ENCODE measurements around the gene MAML2. TPM values are rescaled to one million over a fixed set of nuclear protein-coding genes. Genes with fewer than 3 reads are reported as not detected.
A peak's percentile ranks its signal among the peaks of the same experiment; 100 is the strongest.

The MAML2 gene
- total and polyA plus RNA-seq, 8 donors = 1.3 to 22.8 (median 12.1) TPM

DNA sequence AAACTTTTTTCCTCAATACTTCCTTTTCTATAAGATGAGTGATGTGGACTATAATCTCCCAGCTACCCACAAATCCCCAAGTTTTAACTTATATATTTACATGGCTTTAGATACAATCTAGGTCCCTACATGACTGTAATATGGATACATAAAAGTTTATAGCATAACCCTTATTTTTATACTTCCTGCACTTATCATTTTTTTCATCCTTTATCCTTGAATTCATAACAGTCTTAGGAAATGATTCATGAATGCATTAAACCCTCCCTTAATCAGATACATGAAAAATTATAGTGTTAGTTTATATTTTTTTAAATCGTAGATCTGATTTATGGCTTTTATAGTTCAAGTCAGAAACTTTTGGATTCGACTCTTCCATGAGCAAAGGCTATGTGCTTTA is 195.8 kb downstream of the MAML2 start:
- 80 to 90% (median 85%) methylated on average over 2 of the region's 2 CpGs for WGBS, 5 donors
- intact Hi-C loops (cut with DNase I; ENCODE audit: low total_unique reads) = no loop called here

DNA sequence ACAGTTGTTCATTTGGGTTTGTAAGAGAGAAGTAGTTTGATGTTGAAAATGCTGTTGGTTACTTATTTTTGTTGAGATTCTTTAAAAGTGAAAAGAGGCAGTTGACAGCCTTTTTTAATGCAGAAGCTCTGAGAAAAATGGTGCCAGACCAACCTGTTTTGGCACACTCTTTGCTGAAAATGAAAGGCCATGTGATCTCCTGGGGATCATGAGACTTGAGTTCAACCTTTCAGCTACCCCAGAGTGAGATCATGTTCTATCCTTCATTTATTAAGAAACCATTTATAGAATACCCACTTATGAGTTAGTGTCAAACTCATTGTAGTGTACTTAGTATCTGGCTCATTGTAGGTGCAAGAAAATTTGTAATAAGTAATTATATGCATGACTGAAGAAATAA is 196.2 kb downstream of the MAML2 start:
- TF ChIP-seq POLR2AphosphoS5 (IDR thresholded peaks at IDR 0.05) (no peak), POLR2A (IDR thresholded peaks at IDR 0.05) (no peak), EP300 (IDR thresholded peaks at IDR 0.05) (no peak)
- TF ChIP-seq, protein P1, sequence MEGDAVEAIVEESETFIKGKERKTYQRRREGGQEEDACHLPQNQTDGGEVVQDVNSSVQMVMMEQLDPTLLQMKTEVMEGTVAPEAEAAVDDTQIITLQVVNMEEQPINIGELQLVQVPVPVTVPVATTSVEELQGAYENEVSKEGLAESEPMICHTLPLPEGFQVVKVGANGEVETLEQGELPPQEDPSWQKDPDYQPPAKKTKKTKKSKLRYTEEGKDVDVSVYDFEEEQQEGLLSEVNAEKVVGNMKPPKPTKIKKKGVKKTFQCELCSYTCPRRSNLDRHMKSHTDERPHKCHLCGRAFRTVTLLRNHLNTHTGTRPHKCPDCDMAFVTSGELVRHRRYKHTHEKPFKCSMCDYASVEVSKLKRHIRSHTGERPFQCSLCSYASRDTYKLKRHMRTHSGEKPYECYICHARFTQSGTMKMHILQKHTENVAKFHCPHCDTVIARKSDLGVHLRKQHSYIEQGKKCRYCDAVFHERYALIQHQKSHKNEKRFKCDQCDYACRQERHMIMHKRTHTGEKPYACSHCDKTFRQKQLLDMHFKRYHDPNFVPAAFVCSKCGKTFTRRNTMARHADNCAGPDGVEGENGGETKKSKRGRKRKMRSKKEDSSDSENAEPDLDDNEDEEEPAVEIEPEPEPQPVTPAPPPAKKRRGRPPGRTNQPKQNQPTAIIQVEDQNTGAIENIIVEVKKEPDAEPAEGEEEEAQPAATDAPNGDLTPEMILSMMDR (IDR thresholded peaks at IDR 0.05) = no peak
- intact Hi-C loops (cut with DNase I; ENCODE audit: low total_unique reads) = no loop called here
- peaks cover 0 to 9% (median 3%) of the 10 kb centered on the region in 4 donors for H3K4me1 ChIP-seq

More for the DNA sequence above, 195.8 kb downstream of the MAML2 start:
- Histone ChIP-seq H3K27ac (no peak overlapping the region), H3K4me3 (no peak overlapping the region), H3K36me3 (no peaks in the 10 kb centered on the region), H3K27me3 (no peaks in the 10 kb centered on the region), H3K4me1 (peaks cover 0 to 9% (median 3%) of the 10 kb centered on the region in 4 donors), H3K9me3 (no peaks in the 10 kb centered on the region)
- TF ChIP-seq EP300 (IDR thresholded peaks at IDR 0.05) (no peak), POLR2A (IDR thresholded peaks at IDR 0.05) (no peak), POLR2AphosphoS5 (IDR thresholded peaks at IDR 0.05) (no peak)
- TF ChIP-seq, protein P1 (IDR thresholded peaks at IDR 0.05) = no peak
- no peak for DNase-seq

DNA sequence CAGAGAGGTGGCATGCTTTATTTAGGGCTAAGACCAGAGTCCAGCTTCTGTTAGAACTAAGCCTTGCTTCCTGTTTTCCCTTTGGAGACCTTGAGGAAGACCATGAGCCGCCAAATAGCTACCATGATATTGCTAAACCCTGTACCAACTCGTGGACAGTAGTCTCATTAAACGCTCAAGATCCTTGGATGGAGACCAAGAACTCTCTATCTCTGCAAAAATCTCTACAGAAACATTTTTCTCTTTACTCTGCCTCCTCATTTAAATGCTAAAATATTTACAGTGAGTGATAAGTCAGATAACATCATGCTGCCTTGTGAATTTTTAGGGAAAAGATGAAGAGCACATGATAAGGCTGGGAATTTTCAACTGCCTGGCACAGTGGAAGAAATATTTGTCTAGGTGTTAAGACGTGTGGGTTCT is 197.8 kb downstream of the MAML2 start:
- no peak for TF ChIP-seq POLR2AphosphoS5 (IDR thresholded peaks at IDR 0.05)
- H3K9me3 ChIP-seq = no peaks in the 10 kb centered on the region
- H3K27me3 ChIP-seq = no peaks in the 10 kb centered on the region
- peaks cover 0 to 9% (median 3%) of the 10 kb centered on the region in 4 donors for H3K4me1 ChIP-seq
- H3K27ac ChIP-seq = no peak overlapping the region
- DNase-seq = no peak
- no peak overlapping the region for H3K4me3 ChIP-seq
- intact Hi-C loops (cut with DNase I; ENCODE audit: low total_unique reads) = no loop called here
- H3K36me3 ChIP-seq = no peaks in the 10 kb centered on the region
- 47 to 54% (median 49%) methylated on average over 4 of the region's 4 CpGs for WGBS, 5 donors

More for the DNA sequence above, 196.2 kb downstream of the MAML2 start:
- Histone ChIP-seq H3K9me3 (no peaks in the 10 kb centered on the region), H3K27me3 (no peaks in the 10 kb centered on the region), H3K36me3 (no peaks in the 10 kb centered on the region), H3K27ac (no peak overlapping the region), H3K4me3 (no peak overlapping the region)
- DNase-seq = no peak

DNA sequence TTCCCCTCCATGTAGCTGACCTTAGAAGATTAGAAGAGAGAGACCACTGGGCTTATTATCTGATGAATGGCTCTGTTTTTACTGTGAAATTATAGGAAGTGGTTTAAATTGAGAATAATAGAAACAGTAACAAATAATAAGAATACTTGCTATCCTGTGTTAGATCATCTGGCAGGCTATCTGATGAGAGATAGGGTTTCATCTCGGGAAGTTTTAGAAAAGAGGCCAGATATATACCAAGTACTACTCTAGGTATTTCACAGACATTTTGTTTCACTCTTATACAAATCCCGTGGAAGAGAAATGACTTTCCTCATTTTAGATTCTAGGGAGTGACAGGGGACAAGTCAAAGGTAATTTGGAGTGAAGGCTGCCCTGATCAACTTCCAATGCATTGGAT is 198.4 kb downstream of the MAML2 start:
- no peak for DNase-seq
- H3K4me1 ChIP-seq = peaks cover 0 to 9% (median 3%) of the 10 kb centered on the region in 4 donors
- 84 to 90% (median 88%) methylated on average over 2 of the region's 2 CpGs for WGBS, 5 donors
- no peak for TF ChIP-seq POLR2A (IDR thresholded peaks at IDR 0.05)
- TF ChIP-seq EP300 (IDR thresholded peaks at IDR 0.05) = no peak
- TF ChIP-seq, protein P1 (IDR thresholded peaks at IDR 0.05) = no peak
- no peak for TF ChIP-seq POLR2AphosphoS5 (IDR thresholded peaks at IDR 0.05)
- H3K9me3 ChIP-seq = no peaks in the 10 kb centered on the region
- no peaks in the 10 kb centered on the region for H3K27me3 ChIP-seq
- H3K27ac ChIP-seq = no peak overlapping the region
- no peaks in the 10 kb centered on the region for H3K36me3 ChIP-seq
- no peak overlapping the region for H3K4me3 ChIP-seq
- intact Hi-C loops (cut with DNase I; ENCODE audit: low total_unique reads) = no loop called here

DNA sequence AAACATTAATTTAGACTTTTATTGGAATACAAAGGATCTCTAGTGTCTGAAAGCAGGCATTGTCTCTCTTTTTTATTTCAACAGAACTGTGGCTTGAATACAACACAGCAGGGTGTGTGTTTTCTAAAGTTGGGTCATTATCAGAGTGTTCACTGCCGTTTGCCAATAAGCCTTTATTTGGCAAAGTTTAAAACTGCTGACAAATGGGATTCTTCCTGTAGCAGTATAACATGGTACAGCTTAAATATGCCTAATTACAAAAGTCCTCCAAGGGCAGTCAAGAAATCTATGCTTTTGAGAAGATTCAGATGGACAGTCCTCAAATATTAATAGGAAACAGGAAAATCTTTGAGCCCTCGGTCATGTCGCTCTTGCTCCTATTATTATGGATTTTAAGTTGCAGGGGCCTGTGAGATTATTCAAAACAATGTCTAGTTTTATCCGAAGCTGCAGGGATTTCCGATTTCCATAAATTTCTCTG is 199.9 kb downstream of the MAML2 start:
- Histone ChIP-seq H3K4me1 (peaks cover 0 to 9% (median 3%) of the 10 kb centered on the region in 4 donors), H3K27me3 (no peaks in the 10 kb centered on the region), H3K27ac (peak overlapping the region in 1 of 5 donors; percentile 14), H3K9me3 (no peaks in the 10 kb centered on the region), H3K36me3 (no peaks in the 10 kb centered on the region), H3K4me3 (no peak overlapping the region)
- peak in 1 of 2 donors; percentile 50 for DNase-seq
- TF ChIP-seq EP300 (IDR thresholded peaks at IDR 0.05) = no peak
- TF ChIP-seq POLR2AphosphoS5 (IDR thresholded peaks at IDR 0.05) = no peak
- TF ChIP-seq, protein P1 (IDR thresholded peaks at IDR 0.05) = no peak
- TF ChIP-seq POLR2A (IDR thresholded peaks at IDR 0.05) = no peak
- 53 to 68% (median 64%) methylated on average over 5 of the region's 5 CpGs for WGBS, 5 donors
- intact Hi-C loops (cut with DNase I; ENCODE audit: low total_unique reads) = no loop called here

Data from stomach (tissue), 9 donors.